Fibroblast of skin of right quadriceps (primary cell): Measurements from ENCODE around the gene CAGE1.
"Not testable (repeated sequence)": the region's sequence is repeated elsewhere in the genome, so short reads cannot be mapped to it uniquely, and the experiment has no call there.

Source experiments
- DNase-seq: peaks from one replicate; pipeline ENCODE4 v3.0.0-alpha.2; 2013

CAGE1 gene

DNA sequence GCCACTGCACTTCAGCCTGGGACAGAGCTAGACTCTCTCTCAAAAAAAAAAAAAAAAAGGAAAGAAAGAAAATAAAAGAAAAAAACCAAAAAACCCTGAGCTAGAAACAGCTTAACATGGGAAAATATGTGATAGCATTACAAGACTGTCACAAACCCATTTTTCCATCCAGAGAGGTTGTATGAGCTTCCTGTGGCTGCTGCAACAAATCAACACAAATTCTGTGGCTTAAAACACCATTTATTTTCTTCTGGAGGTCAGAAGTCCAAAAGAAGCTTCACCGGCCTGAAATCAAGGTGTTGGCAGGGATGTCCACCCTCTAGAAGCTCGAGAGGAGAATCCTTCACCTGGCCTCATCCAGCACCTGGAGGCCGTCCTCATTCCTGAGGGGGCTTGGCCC is 54.9 kb downstream of the CAGE1 start:
- no peak for DNase-seq

DNA sequence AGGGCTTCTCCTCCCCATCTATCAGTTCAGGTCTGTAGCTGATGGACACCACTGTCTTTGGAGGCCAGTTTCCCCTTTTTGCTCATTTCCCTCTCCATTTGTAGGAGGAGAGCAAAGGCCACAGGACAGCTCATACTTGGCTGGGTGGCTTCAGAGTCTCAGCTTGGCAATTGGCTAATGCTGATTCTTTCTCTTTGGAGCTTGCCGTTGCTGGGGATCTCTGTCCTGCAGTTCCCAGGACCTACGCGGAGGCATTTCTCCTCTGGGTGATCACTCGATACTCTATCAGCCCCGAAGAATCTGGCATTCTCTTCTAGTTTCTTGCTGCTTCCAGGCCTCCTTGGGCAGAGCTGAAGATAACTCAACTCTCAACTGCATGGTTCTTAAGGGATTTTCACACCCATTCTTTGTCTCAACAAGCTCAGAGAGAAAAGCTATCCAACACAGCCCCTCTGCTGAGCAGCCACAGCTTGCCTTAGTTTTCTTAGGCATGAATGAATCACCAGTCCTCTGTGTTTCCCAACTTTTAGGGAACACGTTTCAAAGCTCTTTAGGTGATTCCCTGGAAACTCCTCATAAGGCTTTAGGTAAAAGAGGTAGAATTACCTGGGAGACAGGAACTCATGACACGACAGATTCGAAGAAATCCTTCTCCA is 57.3 kb downstream of the CAGE1 start:
- DNase-seq = no peak

DNA sequence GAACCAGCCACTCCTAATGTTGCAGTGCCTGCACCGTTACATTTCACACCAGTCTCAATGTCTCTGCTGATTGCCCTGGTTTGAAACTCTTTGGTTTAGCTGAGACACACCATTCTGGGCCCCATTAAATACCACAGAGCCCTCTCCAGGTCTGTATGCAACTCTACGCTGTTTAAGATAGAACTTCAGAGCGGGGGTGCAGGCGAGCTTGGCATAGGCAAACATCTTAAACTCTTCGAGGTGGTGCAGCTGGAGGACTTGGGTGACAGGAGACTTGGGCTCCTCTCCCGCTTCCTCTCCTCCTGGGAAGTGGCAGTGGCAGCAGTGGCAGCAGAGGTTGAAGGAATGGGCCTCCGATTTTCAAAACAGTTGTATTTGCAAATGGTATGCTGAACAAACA is 58.1 kb downstream of the CAGE1 start:
- DNase-seq = no peak

DNA sequence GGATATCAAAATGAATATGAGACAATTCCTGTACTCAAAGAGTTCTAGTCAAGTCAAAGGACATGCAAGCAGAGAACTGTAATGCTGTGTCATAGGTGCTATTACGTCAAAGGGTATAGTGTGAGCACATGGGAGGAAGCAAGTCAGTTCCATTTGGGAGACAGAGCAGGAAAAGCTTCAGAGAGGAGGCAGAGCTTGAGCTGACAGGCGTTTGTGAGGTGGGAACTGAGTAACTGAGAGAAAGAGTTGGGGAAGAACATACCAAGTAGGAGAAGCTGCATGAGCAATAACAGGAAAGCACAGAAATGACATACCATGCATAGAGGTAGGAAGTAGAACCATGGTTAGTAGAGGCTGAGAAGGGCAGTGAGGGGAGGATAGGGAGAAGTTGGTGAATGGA is 61.3 kb downstream of the CAGE1 start:
- no peak for DNase-seq

DNA sequence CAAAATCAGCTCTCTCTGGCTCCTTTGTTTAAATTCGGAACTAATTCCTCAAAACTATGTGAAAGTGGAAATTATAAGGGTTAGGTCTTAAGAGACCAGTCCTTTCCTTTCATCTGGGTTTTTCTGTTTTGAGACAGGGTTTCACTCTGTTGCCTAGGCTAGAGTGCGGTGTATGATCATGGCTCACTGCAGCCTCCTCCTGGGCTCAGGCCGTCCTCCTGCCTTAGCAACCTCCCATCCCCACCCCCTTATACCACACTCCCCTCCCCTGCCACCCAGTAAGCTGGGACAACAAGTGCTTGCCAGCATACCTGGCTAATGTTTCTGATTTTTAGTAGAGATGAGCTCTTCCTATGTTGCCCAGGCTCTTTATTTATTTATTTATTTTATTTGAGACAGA is 63.8 kb downstream of the CAGE1 start:
- no peak for DNase-seq

DNA sequence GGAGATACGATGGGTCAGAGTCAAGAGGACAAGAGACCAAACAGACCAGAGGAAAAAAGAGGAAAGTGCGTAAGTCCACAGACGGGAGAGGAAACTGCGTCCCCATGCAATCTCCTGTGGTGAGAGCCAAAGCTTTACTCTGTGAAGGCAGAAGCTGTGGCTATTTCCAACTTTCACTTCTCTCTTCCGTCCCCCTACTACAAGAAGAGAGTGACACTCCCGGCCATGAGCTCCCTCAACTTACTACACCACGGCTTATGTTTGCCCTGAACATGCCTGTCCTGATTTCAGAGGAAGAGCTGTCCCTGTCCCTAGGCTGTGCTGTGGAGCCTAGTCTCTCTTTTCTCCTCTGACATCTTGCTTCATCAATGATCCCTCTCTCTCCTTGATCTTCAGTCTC is 65.0 kb downstream of the CAGE1 start:
- DNase-seq = no peak

DNA sequence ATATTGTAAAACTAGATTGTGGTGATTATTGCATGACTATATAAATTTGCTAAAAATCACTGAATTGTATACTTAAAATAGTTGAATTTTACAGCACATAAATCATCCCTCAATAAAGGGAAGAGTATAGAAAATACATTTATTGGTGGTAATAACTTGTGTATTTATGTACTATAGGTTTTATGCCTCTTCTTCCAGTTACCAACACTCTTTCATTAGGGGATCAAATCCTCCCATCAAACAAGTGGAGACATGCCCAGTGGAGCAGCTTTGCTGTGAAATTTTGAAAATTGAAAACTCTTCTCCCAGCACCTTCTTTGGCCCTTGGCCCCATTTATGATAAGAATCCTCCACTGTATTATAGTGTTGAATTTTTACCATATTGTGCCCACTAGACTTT is 66.5 kb downstream of the CAGE1 start:
- DNase-seq = no peak

DNA sequence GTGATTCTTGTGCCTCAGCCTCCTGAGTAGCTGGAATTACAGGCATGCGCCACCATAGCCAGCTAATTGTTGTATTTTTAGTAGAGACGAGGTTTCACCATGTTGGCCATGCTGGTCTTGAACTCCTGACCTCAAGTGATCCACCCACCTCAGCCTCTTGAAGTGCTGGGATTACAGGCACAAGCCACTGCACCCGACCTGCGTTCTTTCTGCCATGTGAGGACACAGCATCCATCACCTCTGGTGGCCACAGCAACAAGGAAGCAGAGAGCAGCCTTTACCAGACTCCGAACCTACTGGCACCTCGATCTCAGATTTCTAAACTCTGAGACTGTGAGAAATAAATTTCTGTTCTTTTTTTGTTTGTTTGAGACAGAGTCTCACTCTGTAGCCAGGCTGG is 67.7 kb downstream of the CAGE1 start:
- not testable (repeated sequence) for DNase-seq

DNA sequence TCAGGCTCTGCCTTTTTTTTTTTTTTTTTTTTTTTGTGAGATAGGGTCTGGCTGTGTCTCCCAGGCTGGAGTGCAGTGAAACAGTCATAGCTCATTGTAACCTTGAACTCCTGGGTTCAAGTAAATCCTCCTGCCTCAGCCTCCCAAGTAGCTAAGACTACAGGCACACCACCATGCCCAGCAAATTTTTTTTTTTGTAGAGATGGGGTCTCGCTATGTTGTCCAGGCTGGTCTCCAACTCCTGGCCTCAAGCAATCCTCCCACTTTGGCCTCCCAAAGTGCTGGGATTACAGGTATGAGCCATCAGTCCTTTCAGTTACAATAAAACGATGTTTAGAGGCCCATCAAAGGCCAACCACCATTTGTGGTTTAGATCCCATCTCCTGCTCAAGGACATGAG is 70.1 kb downstream of the CAGE1 start:
- not testable (repeated sequence) for DNase-seq

DNA sequence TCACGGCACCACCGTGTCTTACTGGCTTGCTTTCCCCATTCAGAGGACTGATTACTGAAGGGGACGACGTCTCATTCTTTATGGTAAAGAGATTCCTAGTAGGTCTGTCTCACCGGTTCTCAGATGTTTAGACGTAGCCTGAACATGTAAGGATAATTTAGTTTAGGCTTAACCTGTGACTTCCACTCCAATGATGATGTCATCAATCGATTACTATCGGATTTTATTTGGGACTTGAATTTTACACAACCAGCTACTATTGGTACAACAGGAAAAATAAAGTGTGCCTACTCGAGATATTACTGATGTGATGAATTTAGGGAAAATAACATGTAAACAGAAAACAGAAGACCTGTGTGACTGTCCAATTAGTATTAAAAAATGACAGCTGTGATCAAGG is 72.0 kb downstream of the CAGE1 start:
- DNase-seq = no peak

DNA sequence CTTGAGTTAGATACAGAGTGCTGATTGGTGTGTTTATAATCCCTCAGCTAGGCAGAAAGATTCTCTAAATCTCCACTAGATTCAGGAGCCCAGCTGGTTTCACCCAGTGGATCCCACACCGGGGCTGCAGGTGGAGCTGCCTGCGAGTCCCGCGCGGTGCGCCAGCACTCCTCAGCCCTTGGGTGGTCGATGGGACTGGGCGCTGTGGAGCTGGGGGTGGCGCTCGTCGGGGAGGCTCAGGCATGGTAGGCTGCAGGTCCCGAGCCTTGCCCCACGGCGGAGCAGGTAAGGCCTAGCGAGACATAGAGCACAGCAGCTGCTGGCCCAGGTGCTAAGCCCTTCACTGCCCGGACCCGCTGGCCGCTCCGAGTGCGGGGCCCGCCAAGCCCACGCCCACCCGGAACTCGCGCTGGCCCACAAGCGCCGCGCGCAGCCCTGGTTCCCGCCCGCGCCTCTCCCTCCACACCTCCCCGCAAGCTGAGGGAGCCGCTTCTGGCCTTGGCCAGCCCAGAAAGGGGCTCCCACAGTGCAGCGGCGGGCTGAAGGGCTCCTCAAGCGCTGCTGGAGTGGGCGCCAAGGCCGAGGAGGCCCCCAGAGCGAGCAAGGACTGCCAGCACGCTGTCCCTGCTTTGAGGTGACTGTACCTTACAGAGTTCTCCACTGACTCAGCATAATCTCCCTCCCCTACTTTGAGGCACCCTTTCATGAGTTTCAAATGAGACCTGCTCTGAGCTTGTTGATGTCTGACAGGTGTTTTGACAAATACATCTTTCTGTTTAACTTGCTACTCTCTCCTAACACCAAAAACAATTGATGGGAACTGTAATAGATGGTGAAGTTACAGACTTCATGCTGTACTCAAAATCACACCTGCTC is 72.6 kb downstream of the CAGE1 start:
- DNase-seq = no peak

DNA sequence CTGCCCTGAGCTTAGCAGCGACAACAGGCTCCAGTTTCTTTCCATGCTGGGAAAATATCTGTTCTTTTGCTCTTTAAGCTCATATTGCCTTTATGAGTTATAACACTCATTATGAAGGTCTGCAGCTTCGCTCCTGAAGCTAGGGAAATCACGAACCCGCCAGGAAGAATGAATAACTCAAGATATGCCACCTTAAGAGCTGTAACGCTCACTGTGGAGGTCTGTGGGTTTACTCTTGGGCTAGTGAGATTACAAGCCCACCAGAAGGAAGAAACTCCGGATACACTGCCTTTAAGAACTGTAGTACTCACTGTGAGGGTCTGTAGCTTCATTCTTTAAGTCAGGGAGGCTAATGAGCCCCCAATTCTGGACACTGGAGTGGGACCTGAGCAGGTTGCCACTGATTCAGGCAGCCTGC is 73.6 kb downstream of the CAGE1 start:
- DNase-seq = no peak

DNA sequence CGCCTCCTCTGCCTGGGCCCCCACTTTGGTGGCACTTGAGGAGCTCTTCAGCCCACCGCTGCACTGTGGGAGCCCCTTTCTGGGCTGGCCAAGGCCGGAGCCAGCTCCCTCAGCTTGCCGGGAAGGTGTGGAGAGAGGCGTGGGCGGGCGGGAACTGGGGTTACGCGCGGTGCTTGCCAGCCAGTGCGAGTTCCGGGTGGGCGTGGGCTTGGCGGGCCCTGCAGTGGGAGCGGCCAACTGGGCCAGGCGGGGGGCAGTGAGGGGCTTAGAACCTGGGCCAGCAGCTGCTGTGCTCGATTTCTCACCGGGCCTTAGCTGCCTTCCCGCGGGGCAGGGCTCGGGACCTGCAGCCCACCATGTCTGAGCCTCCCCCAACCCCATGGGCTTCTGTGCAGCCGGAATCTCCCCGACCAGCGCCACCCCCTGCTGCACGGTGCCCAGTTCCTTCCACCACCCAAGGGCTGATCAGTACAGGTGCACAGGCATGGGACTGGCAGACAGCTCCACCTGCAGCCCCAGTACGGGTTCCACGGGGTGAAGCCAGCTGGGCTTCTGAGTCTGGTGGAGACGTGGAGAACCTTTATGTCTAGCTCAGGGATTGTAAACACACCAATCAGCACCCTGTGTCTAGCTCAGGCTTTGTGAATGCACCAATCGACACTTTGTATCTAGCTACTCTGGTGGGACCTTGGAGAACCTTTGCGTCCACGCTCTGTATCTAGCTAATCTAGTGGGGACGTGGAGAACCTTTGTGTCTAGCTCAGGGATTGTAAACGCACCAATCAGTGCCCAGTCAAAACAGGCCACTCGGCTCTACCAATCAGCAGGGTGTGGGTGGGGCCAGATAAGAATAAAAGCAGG is 74.2 kb downstream of the CAGE1 start:
- not testable (repeated sequence) for DNase-seq

DNA sequence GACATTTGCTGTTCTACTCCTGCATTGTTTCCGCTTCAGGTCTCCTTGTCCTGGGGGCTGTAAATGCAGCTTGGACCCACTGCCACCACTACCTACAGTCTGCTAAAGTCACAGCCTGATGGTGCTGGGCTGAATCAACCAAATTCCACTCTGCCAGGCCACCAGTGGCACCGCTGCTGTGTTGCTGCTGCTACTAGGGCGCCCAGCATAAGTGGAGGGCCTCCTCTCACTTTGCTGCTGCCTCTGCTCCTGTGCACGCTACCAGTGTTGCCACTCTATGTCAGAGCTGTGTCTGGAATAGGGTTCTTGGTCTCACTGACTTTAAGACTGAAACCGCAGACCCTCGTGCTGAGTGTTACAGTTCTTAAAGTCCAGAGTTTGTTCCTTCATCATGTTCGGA is 75.1 kb downstream of the CAGE1 start:
- no peak for DNase-seq

DNA sequence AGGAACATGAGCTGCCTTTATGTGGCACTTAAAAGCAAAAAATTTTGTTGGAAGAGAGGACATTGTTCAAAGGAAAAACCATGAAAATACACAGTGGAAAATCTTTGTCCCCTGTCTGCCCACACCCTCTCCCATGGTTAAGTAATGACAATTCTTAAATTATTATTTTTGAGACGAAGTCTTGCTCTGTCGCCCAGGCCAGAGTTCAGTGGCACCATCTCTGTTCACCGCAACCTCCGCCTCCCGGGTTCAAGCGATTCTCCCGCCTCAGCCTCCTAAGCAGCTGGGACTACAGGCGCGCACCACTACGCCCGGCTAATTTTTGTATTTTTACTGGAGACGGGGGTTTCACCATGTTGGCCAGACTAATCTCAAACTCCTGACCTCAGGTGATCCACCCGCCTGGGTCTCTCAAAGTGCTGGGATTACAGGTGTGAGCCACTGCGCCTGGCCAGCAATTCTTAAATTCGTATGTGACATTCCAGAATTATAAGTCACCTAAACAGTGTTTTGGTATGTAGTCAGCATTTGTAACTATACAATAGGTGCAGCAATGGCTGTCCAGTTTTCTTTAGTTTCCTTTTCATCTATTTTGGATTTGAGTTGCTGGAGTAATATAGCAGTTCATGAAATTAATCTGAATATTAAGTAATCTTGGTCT is 75.9 kb downstream of the CAGE1 start:
- DNase-seq = no peak

DNA sequence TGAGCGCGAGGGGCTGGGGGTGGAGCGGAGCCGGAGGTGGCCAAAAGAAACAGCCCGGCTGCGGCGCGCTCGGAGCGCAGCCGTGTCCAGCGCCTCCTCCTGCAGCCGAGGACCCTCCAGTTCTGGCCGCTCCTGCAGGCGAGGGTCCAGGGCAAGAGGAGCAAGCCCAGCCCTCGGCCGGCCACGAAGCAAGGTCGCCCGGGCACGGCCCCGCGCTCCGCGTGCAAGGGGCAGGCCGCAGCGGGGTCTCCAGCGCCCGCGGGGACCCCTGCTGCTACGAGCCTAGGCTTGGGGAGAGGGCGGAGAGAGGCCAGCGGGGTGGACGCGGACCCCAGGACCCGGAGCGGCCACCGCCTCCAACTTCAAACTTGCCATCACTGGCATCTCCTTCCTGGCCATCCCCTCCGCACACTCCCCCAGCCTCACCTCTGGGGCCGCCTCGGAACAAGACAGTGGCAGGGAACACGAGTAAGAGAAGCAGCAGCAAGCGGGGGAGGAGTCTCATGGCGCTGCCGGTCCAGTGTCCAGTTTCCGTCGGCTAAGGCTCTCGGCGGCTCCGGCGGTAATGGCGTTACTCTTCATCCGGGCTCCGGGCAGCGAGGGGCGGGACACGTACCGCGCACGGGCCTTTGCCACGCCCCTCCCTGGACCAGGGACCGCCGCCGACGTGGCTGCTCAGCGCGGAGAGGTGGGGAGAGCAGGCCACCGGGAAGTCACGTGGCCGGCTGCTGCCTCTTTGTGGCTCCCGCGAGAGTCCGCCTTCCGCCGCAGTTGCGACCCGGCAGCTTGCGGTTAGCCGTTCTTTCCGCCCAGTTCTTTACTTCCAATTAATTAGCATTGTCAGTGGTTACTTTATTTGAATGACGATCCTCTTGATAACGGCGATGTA is 76.7 kb downstream of the CAGE1 start, which contains the start of gene SSR1:
SSR1 (minus strand) TSS at position 584 of the 889 bp plus-strand sequence; CDS start at position 505, 79 bp downstream.
- DNase-seq = peak; percentile 97

DNA sequence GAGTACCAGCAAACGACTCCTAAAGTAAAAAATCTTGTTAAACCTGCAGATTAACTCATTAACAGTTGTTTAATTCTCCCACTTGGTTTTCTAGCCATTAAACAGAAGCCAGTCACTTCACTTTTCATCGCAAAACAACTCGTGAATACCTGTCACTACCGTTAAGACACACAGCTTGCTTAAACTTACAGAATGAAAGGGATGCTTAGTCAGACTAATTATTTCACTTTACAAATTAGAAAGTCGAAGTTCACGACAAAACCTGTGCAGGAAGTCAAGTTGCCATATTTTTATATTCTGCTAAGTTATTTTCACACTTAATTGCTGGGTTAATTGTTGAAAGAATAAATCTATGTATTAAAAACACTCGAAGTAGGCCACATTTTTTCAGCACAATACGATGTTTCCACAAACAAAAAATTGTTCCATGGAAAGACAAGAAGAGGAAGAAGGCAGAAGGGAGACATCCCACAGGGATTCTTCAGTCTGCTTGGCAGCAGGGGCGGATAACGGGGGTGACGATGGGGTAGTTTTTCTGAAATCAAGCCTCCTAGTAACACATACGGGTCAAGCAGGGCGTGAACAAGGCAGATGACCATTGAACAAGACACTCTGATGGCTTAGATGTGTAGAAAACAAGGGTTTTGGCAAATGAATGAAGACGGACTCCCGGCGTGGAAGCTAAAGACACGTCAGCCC is 77.5 kb downstream of the CAGE1 start:
- peak; percentile 31 for DNase-seq

DNA sequence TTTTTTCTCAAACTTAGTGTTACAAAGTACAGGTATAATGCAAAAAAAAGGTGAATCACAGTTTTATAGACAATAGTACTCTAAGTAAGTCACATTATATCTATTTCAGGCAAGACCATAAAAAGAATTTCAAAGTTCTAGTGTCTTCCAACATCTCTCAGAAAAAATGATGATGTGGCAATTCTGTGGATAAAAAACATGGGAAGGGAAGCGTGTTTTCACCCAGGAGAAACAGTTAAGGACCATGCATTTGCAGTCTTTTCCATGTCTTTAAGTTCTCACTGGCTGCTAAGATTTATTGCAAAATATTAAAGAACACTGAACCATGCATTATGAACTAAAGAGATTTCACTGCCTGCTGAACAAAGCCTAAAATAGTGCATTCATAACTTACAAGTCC is 78.4 kb downstream of the CAGE1 start:
- DNase-seq = peak; percentile 17

DNA sequence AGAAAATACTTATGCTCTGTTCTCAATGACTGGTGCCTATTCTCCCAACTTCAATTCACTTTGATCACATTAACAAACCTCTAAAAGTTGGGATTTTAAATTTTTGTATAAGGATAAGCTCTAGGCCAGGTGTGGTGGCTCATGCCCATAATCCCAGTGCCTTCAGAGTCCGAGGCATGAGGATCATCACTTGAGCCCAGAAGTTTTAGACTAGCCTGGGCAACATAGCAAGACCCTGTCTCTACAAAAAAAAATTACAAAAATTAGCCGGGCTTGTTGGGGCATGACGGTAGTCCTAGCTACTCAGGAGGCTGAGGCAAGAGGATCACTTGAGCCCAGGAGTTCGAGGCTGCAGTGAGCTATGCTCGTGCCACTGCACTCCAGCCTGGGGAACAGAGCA is 80.5 kb downstream of the CAGE1 start:
- no peak for DNase-seq

DNA sequence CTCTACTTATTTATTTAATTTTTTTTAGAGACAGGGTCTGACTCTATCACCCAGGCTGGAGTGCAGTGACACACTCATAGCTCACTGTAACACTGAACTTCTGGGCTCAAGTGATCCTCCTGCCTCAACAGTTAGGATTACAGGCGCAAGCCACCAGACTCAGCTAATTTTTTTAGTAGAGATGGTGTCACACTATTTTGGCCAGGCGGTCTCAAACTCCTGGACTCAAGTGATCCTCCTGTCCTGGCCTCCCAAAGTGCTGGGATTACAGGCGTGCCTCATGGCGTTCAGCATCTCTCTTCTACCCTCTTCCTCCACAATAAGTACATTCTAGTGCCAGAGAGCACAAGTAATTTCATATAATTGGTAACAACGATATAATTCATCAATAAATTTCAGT is 82.0 kb downstream of the CAGE1 start:
- no peak for DNase-seq

DNA sequence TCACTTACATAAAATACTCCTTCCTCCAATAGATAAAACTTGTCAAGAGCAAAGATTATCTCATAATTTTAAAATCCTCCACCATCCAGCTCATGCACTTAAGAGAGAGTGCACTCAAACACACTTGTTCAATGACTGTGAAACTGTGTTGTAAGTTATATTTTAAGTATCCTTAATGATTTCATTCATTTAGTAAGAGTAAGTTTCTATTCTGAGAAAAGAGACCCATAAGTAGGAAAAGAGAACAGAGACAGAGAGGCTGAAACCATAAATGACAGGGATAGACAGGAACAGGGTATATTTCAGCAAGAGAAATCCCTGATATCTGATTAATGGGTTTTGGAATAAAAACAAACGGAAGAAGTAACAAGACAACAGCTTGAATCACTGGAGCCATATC is 84.7 kb downstream of the CAGE1 start:
- no peak for DNase-seq
